Measurements from ENCODE around the gene SMAD7. TPM values are rescaled to one million over a fixed set of nuclear protein-coding genes. Genes with fewer than 3 reads are reported as not detected.
A peak's percentile ranks its signal among the peaks of the same experiment; 100 is the strongest.

Gene SMAD7
- total RNA-seq, 1 donor from 2014 or later = 17.7 TPM

DNA sequence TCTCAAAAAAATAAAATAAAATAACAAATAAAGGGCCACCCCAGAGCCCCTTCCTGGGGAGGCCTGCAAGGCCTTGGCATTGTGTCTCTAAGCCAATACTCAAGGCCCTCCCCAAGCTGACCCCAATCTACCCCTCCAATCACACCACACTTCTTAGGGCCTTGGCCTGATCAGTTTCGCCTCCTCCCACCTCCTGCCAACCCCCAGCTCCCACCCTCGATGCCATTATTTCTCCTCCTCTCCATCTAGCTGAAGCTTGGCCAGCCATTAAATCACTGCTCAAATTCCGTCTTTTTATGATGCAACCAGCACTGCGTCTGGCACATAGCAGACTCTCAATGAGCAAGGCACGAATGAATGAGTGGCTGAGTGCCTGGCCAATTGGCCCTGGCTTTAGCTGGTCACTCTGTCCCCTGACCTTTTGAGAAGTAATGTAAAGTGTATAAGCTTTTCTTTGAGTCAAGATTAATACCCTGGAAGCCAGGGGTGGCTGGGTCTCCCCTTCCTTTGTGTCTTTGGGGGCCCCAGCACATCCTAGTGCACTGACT lies 55.9 kb downstream of the SMAD7 start:
- no peak for DNase-seq

DNA sequence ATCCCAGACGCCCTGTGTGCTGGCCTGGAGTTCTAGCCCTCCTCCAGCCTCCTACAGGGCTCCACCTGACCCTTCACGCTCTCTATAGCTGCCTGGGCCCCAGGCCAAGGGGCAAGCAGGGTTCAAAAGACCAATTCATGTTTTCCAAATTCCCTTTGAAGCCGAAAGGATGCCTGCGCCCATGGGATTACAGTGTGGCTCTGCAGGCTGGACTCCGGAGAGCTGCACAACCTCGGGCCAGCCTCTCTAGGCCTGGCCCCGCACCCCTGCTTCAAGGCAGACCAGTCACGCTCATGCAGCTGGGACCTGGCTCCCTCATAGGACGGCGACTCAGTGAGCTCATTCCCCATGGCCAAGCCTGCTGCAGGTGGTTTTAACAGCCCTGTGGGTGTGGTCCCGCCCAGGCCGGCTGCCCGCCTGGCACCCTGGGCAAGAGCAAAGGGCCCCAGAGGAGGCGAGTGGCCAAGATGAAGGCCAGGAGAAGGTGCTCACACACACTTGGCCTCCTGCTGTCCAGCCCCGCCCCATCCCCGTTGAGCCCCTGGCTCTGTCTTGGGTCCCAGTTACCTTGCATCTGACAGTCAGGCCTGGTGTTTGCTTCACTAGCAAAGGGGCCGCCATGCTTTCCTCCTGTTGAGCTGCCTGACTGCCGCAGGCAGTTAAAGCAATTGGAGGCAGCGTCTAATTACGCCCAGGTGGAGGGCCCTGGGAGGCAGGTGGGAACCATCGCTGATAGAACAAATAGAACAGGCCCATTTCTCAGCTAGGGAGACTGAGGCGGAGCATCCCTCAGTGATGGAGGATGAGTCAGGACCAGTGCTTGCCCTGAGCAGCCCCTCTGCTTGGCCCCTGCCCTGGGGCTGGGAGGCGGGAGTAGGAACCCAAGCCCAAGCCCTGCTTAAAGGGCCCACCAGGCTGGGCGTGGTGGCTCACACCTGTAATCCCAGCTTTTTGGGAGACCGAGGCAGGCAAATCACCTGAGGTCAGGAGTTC lies 56.9 kb downstream of the SMAD7 start:
- no peak for DNase-seq

DNA sequence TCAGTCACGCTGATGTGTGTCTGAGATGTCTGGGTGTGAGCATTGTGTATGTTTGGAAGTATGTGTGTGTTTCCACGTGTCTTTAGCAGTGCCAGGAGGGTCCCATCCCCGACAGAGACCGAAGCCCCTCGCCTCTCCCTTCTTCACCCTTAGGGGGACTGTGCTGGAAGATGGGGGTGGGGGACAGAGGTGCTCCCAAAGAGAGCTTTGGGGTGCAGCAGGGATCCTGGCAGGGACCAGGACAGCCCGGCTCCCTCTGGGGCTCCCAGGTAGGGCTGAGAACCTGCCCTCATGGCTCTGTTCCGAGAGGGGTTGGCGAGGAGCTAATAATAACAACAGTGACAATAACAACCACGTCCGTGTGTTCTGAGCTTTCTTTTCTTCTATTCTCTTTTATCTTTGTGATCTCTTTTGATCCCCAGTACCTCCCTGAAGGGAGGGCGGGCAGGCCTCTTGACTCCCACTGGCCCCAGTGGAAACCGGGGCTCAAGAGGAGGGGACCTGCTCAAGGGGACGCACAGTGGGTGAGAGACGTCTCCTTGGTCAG lies 57.6 kb downstream of the SMAD7 start:
- DNase-seq = no peak

DNA sequence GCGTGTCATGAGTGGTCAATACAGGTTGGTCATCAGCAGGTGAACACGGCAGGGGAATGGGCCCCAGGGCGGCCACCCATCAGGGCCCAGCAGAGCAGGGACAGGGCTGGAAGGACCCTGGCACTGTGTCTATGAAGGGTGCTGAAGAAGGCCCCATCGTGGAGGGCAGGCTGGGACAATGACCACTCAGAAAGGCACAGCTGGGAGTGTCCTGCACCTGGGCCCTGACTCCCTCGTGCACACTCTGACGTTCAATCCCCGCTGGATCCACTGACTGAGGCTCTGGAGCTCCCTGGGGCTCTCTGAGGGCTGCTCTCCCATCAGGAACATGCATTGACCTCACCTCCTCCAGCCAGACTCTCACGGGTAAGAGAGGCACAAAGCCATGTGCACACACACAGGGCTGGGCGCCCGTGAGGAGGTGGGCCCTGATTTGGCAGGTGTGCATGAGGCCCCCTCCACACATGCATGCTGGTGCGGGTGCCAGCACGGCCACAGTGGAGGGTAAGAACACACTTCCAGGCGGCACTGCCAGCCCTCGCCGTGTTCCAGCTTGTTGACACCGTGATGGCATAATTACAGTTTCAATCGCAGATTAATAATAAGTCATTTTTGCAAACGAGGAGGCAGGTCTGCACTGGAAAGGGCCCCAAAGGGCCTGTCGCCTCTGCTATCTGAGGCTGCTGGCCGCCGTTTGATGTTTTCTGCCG lies 58.5 kb downstream of the SMAD7 start:
- no peak for DNase-seq

DNA sequence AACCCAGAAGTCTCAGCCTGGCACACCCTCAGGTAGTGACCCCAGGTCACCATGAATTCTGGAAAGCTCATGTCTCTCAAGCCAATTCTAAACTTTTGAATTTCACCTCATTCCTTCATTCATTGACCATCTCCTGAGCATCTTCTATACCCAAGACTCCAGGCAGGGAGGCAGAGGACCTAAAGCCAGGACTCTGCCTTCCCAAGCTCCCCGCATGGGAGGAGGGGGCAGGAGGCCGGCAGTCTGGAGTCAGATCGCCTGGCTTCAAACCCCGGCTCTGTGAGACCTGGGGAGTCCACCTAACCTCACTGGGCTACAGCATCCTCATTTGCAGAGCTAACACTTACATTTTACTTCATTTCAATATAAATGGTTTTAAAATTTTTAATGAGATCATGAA lies 59.0 kb downstream of the SMAD7 start:
- DNase-seq = no peak

DNA sequence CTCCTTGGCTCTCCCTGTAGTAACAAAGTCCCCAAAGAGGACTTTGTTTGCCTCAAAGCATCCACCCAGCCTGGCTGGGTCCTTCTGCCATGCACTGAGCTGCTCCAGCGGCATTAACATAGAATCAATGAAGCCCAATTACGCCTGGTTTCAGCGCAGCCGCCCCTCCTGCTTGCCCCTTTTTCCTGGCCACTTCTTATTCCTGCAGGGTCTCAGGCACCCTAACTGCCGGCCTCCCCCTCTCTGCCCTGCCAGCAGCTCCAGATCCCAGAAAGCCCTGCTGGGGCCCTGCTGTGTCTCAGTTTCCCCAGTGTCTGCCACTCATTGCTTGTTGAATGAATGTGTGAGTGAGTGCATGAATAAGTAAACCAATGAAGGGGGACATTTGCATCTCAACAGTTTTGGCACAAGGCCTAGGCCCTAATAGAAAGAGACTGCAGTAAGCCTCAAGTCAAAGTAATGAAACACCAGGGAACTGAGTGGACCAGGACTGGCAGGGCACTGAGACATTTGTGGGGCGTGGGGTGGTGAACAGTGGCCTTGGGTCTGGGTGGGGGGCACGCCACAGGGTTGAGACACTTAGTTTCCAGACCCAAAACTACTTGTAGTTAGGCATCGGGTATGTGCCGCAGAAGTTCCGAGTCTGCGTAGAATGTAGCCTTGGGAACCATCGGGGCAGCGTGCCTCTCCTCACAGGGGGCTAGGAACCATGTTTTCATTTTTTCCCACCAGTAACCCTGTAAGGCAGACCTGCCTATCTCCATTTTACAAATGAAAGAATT lies 60.6 kb downstream of the SMAD7 start:
- DNase-seq = no peak

DNA sequence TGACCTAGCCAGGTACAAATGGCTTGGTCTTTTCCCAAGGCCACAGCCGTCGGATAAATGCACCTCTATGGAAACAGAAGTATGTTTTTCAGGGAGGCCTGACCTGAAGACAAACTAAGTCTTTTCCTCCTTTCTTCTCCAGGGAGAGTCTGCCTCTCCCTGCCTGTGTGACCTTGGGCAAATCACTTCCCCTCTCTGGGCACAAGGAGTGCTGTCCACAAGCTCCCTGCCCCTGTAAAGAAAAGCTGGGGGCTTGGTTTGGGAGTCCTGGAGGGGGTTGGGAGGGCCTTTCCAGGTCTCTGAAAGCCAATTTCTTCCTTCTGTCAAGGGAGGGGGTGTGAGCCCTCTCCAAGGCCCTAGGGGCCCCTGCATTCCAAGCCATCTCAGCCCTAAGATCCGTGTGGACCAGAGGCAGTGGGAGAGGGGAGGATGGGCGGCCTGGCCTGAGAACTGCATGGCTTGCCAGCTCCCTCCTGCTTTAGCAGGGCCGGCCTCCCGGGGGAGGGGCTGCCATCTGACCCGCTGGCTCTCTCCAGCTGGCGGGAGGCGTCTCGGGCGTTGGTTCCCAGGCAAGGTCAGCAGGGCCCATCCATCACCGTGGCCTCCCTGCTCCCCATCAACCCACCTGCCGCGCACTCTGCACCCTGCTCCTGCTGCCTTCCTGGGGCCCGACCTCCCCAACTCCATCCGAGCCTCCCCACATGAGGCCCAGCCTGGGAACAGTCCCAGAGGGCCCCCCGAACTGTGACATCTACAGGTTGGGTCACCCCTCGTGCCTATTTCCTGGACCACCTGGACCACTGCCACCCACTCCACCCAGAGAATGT lies 61.4 kb downstream of the SMAD7 start:
- peak; percentile 75 for DNase-seq

DNA sequence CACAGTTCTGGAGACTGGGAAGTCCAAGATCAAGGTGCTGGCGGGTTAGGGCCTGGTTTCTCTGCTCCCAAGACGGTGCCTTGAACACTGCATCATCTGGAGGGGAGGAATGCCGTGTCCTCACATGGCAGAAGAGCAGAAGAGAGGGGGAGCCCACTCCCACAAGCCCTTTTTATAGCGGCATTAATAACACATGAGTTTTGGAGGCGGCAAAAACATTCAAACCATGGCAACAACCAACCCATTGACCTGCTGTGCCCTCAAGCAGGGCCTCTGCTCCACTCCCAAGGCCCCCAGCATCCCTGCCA lies 62.0 kb downstream of the SMAD7 start:
- DNase-seq = no peak

DNA sequence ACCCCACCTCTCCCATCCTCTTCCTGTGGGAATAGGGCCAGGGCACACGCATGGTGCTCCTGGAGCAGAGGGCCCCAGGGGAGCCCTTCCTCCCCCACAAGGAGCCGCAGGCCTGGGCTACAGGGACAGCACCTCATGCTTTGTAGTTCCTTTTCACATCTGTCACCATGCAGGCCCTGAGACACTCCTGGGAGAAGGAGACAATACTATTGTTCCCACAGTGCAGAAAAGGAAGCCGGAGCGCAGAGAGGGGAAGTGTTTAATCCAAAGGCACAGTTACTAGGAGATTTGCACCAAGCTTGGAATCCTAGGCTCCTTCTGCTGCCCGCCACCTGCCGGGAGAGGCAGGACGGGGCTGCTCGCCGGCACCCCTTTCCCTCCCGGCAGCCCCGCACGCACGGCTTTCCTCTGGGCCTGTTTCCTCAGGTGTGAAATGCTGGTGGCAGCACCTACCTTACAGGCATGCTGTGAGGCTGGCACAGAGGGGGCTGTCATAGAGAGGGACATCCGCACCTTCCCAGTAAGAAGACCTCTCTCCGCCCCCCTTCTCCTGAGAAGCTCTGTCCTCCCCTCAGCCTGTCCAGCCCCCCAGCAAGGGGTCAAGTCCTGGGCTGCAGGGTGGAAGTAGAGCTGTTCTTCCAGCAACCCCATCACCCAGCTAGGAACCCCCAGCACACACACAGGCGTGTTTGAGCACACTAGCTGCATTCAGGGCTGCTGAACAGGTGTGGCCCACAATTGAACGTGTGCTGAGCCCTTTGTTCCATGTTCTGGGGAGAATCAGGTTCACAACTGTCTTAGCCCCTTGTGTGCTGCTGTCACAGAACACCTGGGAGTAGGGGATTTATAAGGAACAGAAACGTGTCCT lies 62.6 kb downstream of the SMAD7 start:
- DNase-seq = no peak

DNA sequence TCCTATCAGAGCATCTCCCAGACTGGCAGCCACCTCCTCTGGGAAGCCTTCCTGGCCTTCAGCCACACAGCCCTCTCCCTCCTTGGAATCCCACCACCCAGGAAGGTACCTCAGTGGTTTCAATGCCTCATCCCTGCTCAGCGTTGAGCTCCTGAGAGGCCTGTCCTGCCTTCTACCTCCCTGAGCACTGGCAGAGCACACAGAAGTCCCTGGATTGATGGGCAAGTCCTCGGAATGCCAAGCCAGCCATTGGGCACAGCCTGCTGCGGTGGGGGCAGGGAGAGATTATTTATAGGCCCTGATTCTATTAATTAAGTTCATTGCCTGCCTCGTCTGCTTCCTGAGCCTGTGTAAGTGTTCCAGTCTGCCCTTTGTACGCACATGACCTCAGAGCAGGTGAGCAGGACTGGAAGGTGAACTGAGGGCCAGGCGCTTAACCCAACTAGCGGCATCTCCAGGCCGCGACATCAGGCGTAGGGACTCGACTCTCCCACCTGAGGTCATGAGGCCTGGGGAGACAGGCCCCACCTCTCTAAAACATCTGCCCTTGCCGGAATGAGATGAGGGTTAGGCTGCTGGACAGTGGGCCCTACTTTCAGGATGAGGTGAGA lies 63.4 kb downstream of the SMAD7 start:
- no peak for DNase-seq

DNA sequence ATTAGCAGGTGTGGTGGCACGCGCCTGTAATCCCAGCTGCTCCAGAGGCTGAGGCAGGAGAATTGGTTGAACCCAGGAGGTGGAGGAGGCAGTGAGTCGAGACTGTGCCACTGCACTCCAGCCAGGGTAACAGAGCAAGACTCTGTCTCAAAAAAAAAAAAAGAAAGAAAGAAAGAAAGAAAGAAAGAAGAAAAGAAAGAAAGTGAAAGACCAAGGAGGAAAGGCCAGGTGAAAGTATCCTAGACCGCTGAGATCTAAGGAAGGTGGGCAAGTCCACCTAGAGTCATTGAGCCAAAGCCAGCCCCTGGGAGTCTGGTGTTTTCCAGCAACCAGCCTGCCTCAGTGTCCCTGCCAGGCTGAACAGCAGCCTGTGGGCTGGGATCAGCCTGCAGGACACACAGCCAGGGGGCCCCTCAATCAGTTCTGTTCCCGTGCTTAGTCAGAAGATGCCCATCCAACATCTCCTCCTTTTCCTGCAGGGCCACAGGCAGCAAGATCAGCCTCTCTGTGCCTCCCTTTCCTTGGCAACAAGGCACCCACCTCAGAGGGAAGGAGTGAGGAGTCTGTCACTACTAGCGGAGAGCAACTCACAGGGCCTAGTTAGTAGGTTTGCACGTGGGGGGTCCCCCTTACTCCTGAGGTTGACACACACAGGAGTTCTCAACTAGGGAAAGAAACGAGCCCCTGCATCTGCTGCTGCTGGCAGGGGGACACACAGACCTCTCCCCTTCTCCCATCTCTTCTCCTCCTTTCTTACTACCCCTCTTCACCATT lies 64.1 kb downstream of the SMAD7 start:
- no peak for DNase-seq

DNA sequence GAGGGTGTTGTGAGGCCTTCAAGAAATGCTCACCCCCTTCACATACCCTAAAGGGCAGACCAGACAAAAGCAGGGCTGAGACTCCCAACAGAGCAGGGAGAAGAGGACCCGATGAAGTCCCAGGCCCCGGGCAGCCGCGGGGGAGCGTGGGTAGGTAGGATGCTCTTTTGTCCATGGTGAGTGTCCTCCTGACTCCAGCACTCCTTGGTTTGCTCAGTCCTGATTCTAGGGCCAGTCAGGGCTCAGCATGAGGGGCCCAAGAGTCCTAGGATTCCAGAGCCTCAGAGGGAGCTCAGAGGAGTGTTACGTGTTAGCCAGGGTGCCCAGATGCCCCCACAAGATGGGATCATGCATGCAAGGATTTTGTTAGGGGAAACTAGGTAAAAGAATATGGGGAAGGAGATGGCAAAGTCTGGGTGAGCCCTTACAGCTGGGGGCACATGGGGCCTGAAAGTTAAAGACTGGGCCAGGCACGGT lies 64.8 kb downstream of the SMAD7 start:
- no peak for DNase-seq

DNA sequence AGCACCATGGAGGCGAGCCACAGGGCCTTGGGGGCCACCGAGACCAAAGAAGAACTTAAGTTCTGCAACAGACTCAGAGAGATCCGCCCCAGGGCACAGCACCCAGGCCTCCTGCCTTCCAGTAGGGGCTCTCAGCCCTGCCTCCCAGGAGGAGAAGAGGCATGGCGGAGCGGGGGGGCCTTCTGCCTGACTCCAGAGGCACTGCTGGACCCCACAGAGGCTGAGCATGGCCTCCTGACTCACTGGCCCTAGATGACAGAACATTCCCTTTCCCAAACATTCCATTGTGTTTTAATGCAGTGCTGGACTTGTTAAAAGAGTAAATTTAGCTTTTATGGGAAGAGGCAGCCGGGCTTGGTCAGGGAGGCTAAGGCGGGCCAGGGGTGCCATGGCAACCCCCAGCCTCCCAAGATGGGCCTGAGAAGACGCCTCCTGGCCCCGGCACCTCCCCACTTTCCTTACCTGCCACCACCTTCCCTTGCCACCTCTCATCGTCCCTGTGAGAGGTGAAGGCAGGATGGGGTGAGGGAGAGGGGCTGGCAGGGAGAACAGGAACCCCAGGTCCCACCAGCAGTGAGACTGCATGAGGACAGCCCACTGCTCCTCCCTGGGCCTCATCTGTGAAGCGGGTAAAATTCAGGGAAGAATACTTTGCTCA lies 65.4 kb downstream of the SMAD7 start:
- no peak for DNase-seq

DNA sequence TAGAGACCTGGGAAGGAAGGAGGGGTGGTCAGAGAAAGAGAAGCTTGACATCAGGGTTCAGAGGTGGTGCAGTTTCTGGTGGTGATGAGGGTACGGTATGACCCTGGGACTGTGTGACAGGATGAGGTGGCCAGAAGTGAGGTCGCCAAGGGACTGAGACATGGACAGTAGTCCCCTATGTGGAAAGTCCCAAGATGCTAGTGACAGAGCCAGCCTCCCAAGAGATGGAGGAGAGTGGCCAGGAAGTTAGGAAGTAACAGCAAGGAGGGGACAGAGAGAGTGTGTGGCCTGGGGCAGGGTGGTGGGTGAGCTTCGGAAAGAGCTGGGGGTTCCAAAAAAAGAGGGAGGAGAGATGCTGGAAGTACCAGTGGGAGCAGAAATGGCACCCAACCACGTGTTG lies 66.0 kb downstream of the SMAD7 start:
- DNase-seq = no peak

DNA sequence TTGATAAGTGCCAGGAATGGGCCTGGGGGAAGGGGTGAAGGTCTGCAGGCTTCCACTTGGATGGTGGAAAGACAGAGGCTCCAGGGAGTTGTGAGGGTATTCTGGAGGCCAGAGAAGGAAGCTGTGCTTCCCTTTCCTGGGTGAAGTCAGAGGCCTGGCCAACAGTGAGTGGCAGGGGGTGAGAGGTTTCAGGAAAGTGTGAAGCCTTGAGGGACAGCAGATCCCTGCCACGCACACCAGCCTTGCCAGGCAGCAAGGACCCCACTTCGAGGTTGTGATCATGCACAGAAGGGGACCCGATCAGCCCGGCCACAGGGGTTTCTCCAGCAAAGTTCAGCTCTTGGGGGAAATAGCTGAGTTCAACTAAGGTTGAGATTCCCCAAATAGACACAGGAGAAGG lies 66.5 kb downstream of the SMAD7 start:
- no peak for DNase-seq

DNA sequence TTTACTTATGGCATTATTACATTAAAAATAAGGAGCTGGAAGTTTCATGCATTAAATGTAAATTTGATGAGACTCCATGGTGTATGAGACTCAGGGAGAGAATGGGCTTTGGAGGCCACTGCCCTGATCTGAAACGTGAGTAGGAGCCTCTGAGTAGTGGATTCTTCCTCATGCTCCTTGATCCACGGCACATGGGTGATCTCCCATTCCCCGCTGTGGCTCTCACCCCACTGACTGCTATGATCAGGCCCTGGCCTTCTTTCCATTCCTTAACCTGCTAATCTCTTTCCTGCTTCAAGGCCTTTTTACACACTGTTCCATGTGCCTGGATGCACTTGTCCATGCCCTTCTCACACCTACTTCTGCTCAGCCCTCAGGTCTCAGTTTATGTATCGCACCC lies 68.4 kb downstream of the SMAD7 start:
- no peak for DNase-seq

DNA sequence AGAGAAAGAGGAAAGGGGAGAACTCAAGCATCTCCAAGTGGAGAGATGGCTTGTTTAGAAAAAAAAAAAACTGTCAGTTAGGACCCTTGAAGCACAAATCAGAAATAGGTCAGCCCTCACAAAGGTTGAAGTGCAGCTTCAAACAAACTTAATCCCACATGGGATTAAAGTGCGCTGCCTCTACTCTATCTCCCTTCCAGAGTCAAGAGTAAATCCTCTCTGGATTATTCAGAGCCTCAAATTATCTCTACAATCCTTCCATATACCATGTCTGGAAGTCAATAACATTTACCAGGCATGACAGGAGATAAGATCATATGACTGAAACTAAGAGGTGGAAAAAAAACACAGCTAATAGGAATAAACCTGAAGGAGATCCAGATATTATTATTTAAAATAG lies 69.8 kb downstream of the SMAD7 start:
- DNase-seq = no peak

DNA sequence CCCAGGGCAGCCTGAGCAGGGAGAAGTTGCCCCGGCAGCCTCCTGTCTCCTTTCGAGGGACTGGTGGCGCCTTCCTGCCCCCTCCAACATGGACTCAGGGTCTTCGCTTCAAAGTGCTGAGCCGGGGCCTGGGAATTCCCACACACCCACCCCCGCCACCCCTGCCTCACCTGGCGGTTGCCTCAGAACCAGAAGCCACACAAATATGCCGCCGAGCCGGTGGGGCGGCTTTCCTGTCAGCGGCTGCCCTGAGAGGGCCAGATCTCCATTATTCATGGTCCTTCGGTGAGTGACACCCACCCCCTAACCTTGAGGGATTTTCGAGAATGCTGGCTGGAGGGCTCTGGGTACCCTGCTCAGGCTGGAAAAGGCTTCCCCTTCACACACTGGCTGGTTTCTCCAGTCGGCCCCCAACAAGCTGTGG lies 71.7 kb downstream of the SMAD7 start:
- peak; percentile 43 for DNase-seq
